GM21529 (cell line): ENCODE data around the gene VAV3.
A peak's percentile ranks its signal among the peaks of the same experiment; 100 is the strongest.

ENCODE experiments used
- ATAC-seq: cut with Tn5 transposase; IDR thresholded peaks from one replicate; pipeline ENCODE4 v1.9.1; 2021; ENCODE audit not compliant: unreplicated experiment

Gene VAV3

DNA sequence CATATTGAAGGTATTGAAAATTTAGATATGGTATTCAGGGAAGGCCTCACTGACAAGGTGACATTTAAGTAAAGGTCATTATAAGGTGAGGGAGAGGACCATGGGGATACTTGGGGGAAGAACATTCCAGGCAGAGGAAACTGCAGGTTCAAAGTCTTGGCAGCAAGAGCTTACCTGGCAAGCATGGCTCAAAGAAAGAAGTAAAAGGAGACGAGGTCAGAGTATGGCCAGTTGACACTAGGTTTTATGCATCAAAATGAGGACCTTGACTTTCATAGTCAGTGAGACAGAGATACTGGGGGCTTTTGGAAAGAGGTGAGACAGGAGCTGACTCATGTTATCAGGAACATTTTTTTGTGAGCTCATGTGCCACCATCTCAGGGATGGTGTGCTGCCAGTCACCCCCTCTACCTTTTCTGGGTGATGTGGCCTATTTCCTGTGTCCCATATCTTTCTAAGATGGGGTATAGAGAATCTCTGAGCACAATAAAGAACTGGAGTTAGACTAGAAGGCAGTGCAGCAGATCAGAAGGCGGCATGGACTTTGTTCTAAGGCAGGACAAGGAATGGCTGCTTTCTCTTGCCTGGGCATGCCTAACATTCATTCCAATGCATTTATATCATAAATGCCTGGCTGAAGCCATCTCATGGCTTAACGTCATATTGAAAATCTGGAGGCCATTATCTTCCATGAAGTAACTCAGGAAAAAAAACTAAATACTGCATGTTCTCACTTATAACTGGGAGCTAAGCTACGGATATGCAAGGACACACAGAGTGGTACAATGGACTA lies 417.4 kb downstream of the VAV3 start:
- ATAC-seq, result no peak

DNA sequence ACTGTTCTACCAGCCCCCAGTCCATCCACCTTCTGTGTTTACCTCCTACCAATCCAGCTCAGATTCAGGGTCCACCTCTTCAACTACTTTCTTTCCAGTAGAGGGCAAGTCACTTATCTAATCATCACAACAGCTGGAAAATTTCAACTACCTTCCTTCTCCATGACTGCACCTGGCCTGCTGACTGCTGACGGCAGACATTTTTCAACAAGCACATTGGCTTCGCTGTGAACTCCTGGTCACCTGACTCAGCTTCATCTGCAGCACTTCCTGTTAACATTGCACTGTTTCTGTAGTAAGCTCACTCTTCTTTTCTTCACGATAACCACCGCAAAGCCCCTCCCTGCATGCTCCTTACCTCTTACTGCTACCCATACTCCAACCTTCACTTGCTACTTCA lies 418.4 kb downstream of the VAV3 start:
- no peak for ATAC-seq

DNA sequence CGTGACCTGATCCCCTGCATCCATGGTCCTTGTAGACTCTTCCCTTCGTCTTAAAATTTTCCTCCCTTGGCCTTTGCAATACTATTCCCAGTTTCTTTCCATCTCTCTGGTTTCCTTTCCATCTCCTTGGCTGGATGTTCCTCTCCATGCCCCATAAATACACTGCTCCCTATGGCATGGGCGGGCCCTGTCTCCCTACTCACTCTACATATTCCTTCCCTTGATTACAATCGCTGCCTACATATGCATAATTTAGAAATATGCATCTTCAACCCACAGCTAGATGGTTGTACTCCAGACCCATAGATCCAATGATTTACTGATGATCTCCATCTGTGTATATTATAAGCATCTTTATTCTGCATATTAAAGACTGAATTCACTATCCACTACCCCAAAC lies 419.1 kb downstream of the VAV3 start:
- no peak for ATAC-seq

DNA sequence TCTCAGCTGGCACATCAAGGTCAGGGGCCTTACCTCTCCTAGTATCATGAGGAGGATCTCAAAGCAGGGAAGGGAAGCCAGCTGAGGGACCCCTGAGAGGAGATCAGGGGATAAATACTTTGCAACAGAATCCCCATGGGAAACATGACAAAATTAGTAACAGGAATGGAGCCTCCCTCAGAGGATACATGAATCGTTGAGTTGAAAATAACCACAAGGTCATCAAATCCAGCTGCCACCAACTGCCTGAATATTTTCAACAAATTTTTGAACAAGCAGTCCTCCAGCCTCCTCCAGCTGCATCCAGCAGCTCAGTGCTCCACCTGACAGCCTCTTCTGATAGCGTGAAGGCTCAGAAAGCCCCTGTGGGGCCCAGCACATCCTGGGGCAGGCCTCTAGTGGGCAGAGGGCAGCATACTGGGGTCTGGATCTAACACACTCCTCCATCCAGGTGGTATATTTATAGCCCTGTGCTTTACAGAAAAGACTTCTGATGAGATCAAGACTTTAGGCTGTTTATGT lies 419.9 kb downstream of the VAV3 start:
- ATAC-seq, result no peak

DNA sequence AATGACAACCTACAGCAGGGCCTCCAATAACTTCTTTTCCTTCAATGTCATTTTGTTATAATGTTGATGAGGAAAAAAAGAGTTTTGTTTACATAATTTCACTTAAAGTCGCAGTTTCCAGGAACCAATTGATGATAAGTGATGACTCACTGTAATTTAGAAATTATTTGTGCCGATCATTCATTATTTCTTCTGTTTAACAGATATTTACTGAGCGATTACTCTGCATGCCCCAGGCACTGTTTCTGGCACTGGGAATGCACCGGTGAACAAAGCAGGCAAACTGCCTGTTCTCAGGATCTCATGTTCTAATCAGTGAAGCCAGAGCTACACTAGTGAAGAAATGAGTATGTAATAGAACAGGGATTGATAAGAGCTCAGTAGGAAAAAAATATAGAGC lies 420.7 kb downstream of the VAV3 start:
- no peak for ATAC-seq

DNA sequence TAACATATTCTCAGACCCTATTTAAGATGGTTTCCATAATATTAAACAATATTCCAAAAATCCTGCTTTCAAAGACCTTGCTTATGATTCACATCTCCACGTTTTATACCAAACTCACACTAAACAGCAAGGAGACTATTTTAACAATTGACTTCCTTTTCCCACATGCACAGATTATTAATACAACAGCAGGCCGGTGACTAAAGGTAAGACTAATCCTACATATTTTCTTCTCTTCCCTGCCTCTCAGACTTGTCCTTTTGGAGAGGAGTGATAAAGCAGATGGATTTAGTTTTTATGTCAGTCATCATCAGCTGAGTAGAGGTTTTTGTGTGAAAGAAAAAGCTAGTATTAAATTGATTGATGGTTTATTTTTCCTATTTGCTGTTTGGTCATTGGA lies 423.6 kb downstream of the VAV3 start:
- no peak for ATAC-seq

DNA sequence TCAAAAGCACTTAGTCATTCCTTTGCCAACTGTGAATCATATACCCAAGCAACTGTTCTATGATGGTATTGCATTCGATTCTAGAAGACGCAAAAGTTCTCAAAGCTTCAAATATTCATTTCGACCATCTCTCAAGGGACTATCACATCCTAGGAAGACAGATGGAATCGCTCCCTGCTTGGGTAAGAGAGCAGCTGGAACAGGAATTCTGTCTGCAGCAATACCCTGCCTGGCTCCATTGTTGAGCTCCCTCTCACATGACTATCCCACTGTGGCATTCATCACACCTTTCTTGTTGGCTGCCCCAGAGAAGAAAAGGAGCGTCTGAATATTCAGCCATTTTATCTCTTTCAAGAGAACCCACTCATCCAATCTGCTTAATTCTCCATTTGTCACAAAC lies 426.5 kb downstream of the VAV3 start:
- ATAC-seq, result no peak

DNA sequence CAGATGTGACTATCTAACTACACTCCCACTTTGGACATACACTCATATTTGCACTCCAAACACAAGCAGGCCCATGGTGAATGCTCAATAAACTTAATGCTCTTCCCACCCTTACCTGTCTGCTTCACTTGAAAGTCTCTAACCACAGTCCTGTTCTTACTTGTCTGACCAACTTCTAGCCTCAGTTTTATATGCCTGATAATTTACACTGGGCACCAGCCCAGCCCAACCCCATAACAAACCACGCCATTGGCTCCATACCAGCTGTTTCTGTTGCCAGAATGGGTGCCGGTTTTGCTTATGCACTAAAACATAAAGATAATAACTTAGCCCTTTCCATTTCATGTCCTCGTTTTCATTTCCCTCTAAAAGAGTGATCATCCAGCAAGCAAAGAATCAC lies 428.7 kb downstream of the VAV3 start:
- ATAC-seq, result no peak

DNA sequence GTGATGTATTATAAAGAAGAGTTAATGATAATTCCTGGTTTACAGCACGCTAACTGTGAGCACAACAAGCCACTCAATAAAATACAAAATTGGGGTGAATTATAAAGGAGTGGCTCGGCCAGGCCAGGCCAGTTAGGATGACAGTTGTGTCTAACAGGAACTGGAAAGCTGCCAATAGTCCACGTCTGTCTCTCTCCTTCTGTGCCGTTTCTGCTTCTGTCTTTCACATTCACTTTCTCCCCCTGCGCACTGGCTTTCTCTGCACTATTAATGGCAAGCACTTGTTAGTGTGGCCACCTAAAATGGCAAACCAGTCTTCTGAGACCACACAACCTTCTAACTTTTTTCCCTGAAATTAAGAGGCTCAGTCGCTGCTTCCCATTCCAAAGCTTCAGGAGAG lies 429.9 kb downstream of the VAV3 start:
- peak; percentile 64 for ATAC-seq

DNA sequence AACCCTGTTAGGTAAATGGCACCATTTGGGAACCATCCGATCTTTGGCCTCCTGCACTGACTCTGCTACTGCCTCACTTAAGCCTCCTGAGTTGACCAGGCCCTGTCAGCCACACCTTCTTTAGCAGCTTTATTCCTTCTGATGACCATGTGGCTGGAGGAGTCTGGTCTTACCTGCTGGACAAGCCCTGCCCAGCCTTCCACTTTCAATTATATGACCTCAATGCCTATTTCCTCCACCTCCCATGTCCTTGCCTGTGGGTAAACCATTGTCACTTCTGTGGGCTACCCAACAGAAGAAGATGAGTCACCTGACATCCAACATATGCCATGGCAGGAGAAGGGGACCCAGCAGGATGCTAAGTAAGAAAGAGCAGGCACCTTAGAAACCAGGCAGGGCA lies 430.3 kb downstream of the VAV3 start:
- ATAC-seq, result no peak

DNA sequence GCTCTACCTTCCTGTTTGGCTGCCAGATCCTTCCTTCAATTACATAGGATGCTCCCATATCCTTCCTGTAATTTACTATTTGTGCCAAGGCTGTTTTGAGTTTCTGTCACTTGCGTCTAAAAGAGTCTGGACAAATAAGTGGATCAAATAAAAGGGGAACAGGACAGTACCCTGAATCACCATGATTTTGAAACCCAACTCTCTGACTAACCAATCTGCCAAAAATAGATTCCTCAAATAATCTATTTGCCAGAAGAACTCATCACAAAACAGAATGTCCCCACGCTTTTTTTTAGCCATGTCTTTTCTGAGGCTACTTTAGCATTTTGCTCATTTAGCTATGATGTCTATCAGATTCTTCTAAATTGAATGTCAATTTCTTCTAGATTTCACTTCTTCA lies 431.5 kb downstream of the VAV3 start:
- ATAC-seq, result no peak

DNA sequence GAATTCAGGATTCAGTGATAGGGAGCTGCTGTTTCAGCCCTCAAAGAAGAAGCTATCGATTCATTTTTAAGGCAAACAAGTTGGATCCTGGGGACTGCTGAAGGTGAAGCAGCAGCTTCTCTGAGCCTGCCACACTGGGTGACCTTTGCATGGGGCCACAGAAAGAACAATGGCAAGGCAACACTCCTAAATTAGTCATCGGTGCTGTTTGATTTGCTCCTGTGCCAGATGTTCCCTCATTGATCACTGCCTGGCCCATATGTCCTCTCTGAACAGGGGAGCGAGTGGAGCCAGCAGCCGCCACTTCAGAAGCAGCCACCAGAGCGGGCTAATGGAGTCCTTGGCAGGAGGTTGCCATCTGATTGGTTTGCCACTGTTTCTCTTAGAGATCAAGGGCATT lies 432.7 kb downstream of the VAV3 start:
- no peak for ATAC-seq

DNA sequence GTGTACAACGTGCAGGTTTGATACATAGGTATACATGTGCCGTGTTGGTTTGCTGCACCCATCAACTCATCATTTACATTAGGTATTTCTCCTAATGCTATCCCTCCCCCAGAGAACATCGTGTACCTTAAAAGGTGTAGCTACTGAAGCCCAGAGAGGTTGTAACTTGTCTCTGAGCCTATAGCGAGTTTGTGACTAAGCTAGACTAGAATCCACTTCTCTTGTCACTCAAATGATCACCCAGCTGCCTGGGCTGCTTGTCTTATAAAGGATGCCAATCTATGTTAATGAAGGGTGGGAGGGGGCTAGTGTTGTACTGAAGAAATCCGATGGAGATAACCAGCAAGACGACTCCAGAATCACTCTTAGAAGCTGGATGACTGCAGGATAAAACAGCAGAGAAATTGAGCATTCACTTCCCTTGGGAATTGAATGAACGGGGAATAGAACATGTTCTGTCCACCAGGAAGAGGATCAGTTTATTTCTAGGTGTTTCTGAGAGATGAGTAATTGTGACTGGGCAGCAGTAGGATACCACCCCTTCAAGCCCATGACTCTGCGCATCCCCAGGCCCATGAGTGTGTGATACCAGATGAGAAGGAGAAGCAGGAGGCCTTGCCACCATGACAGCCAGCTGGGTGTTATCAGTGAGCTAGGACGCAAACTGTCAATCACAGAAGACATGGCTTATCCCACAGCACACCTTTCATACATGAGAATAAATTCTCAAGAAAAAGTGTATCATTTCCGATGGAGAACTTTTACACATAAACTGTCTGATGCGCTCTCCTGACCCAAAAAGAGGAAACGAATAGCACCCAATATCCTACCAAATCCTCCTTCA lies 433.7 kb downstream of the VAV3 start:
- ATAC-seq, result no peak

DNA sequence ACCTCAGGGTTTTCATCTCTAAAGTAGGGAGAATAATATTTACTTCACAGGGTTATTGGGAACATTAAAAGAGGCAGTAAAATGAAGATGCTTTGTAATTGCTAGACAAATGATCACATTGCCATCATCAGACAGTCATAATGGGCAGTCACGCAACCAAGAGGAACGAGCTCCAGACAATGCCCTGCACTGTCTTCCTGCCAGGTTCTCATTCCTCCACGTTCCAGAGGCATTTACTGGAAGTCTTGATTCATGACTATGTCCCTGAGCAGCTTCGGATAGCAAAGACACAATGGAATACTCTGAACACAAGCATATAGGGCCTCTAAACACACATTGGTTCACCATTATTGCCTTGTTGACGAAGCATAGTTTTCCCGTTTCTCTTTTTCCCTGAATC lies 434.4 kb downstream of the VAV3 start:
- ATAC-seq, result no peak

DNA sequence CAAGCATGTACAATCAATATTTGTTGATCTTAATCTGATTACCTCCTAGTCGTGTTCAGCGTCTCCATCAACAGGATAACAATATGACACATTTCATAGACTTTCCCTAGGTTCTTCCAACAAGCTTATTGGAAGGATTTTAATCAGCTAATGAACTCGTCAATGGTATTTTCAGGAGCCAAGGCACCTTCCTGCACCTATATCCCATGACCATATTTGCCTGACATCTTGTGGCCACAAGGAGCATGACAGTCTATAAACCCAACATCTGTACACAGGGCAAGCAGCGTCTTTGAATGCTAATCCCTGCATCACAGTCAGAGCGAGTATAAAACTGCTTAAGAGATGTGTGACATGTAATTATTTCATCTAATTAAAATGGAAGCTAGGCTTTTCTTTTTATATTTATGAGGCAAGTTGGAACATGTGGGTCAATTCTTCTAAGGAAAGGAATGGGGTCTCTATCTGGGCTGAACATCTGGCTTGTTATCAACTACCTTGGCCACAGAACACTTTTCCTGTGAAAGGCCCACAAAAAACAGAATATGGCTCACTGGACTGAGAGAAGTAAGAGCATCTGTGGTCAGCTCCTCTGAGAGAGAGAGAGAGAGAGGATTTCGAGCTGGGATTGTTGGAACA lies 435.4 kb downstream of the VAV3 start:
- peak; percentile 96 for ATAC-seq

DNA sequence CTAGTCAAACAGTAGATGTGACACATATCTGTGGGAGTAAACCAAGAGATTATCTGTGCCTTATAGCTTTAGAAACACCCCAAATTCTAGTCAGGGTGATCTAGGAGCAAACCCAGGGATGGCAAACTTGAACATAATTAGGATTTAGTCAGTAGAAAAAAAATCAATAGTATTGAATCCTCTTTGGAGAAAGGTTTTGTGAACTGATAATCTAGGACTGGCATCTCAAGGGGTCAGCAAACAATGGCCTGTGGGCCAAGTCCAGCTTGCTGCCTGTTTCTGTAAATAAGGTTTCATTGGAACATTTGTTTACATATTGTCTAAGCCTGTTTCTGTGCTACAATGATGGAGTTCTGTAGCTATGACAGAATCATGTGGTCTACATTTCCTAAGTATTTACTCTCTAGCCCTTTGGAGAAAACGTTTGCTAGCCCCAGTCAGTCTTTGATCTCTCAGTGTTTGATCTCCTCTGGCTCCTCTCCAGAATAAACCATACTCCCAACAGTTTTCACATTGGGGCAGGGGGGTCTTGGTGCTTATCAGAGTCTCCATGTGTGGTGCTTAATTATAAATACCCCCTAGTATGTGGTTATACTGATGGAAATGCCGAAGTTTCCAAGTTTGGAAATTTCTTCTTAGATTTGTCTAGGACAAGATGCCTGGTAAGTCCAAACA lies 438.3 kb downstream of the VAV3 start:
- no peak for ATAC-seq

DNA sequence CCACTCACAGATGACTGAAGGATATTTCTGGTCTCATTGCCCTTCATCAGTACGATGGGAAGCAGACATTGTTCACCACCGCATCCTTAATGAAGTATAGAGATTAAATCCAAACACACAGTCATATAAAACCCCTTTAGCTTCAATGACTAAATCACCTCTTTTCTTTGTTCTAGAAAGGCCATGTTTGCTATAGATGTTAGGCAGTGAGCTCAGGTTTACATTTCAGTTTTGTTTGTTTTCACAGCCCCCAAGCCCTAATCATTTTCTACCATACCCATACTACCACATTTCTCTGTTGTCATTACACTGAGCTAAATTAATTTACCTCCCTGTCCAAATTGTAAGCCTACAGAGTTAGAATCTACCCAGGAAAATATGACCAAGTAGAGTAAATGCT lies 439.0 kb downstream of the VAV3 start:
- ATAC-seq, result no peak

DNA sequence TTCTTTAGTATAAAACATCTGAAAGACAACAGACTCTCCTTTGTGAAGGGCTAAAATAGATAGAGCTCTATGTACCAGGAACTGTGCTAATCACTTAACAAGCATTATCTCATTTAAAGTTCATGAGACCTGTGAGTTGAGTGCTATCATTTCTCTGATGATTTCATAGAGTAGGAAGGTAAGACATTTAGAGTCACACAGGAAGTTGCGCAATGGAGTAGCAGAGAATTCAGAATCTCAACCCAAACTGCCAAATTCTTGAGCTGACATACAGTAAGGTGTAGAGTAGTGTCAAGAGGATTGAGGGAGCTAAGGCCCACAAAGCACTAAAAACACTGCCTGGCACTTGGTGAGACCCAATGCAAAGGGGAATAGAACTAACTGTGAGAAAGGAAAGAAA lies 439.8 kb downstream of the VAV3 start:
- no peak for ATAC-seq

DNA sequence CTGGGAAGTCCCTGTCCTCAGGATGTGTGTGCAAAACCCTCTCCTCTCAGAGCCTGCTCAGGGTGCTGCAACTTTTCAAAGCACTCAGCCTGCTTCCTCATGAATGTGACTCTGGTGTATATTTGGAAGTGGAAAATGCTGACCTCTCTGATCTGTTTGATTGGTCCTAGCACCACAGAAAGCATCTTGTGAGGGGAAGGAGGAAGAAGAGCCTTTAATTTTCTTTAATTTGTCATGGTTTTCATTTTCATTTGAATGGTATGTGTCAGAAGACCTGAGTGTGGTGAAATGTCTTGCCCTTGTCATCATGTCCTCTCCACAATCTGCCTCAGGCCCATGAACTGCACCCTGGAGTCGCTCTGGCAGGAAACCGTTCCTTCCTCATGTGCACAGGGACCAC lies 440.7 kb downstream of the VAV3 start:
- no peak for ATAC-seq

DNA sequence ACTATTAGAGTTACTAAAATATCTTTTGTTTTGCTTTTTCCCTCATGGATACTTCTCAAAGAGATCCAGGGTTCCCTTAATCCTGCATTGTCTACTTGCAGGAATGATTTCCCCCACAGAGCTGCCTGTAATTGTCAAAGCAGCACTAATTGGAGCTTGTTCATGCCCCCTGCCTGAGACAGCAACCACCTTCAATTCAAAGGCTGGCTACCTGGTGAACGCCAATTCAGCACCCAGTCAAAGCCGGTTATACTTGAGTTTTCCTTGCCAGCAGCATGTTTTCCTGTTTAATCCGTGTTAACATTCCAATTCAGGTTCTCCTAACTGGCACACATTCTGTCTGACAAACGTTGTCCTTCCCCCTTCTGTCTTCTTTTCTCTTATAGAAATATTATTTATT lies 441.2 kb downstream of the VAV3 start:
- ATAC-seq, result no peak

DNA sequence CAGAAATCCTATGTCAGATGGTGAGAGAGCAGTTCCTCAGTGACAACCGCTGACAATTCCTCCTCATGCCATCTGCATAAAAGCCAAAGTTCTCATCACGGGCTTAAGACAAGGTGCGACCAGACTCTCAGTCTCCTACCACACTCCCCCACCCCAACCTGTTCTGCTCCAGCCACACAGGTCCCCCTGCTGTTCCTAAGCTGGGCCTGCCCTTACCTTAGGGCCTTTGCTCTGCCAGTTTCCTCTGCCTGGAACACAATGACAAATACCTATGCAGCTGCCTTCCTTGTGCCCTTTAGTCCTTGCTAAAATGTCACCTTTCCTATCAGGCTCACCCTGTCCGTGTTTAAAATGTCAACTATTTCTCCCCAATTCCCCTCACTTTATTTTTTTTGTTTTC lies 441.9 kb downstream of the VAV3 start:
- no peak for ATAC-seq
